Body of pancreas (tissue), 4 donors: ENCODE measurements around the gene IL17B.

Source experiments
- CTCF ChIP-seq, 7 experiments: fragments of 450-650 bp in 4 of 7; fragments of 200-600 bp in 3 of 7; sonication (generic) in 3 of 7; IDR thresholded peaks; one replicate each; pipeline ENCODE4 v1.5.1; 2016 to 2019; ENCODE audit warnings: antibody characterized with exemption in 7 of 7
- POLR2A ChIP-seq, 3 donors: fragments of 450-650 bp; IDR thresholded peaks; one replicate each; pipeline ENCODE4 v1.6.1; 2016; ENCODE audit warnings: antibody characterized with exemption in 3 of 3, mild to moderate bottlenecking in 2 of 3

GRCh38 chr5:149392718-149393117, 13.6 kb upstream of the IL17B start:
- TF ChIP-seq CTCF (IDR thresholded peaks at IDR 0.05) = no peak
- no peak for TF ChIP-seq POLR2A (IDR thresholded peaks at IDR 0.05)
